ENCODE measurements around the gene ALDH1B1.
"Not testable (repeated sequence)": the region's sequence is repeated elsewhere in the genome, so short reads cannot be mapped to it uniquely, and the experiment has no call there.

The ALDH1B1 gene

GRCh38 chr9:38388283-38389223 lies 3.9 kb upstream of the ALDH1B1 start:
- DNase-seq (ENCODE audit: low spot score in 2 of 2) (no peak), ATAC-seq (ENCODE audit: low read depth) (no peak)
- Mint-ChIP-seq H3K4me1 (peaks cover 12% of the 10 kb centered on the region), H3K9me3 (peaks cover 7% of the 10 kb centered on the region), H3K36me3 (peaks cover 5% of the 10 kb centered on the region), H3K27me3 (peaks cover 2% of the 10 kb centered on the region), H3K4me3 (no peak overlapping the region), H3K27ac (no peak overlapping the region)

- Mint-ChIP-seq H3K36me3 (peaks cover 5% of the 10 kb centered on the region), H3K4me3 (no peak overlapping the region), H3K9me3 (peaks cover 7% of the 10 kb centered on the region), H3K27ac (no peak overlapping the region), H3K4me1 (peaks cover 16% of the 10 kb centered on the region), H3K27me3 (peaks cover 2% of the 10 kb centered on the region)
- ATAC-seq (ENCODE audit: low read depth): no peak
- no peak for DNase-seq (ENCODE audit: low spot score in 2 of 2)
These were observed 3.2 kb upstream of the ALDH1B1 start for GRCh38 chr9:38389313-38389712.

DNA sequence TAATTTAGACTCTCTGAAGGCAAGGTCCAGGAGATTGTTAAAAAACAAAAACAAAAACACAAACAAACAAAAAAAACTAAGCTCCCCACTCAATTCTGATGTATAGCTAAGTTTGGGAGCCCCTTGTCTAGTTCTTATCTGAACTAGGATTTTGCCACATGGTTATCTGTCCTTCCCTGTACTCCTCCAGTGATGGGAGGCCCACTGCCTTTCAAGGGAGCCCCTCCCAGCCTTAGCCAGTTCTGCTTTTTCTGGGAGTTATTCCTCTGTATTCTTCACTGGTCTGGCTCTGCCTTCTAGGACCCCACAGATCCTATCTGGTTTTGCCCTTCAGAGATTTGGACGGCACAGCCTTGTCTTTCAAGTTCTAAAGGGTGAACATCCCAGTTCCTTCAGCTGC lies 2.1 kb upstream of the ALDH1B1 start:
- Mint-ChIP-seq H3K27me3 (peaks cover 2% of the 10 kb centered on the region), H3K36me3 (peaks cover 5% of the 10 kb centered on the region), H3K4me1 (peaks cover 18% of the 10 kb centered on the region), H3K4me3 (no peak overlapping the region), H3K27ac (no peak overlapping the region), H3K9me3 (peaks cover 1% of the 10 kb centered on the region)
- DNase-seq (ENCODE audit: low spot score in 2 of 2) (no peak), ATAC-seq (ENCODE audit: low read depth) (no peak)

DNA sequence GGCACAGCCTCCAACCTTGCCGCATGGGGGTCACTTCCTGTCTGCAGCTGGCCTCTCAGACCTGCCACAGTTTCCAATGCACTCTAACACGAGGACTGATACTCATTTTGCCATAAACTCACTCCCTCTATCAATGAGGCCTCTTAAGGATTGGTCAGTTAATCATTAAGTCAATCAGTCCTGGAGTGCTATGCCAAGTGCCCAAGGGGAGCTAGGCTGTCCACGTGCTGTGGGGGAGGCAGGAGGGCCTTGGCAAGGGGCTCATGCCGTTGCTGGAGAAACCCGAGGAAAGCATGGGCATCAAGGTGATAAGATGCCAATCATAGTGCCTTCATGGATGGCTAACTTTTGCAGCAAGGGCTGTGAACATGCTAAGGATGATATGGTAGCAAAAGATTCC lies 1.7 kb upstream of the ALDH1B1 start:
- H3K27ac Mint-ChIP-seq: no peak overlapping the region
- H3K4me1 Mint-ChIP-seq: peaks cover 18% of the 10 kb centered on the region
- no peak for ATAC-seq (ENCODE audit: low read depth)
- DNase-seq (ENCODE audit: low spot score in 2 of 2): no peak
- H3K9me3 Mint-ChIP-seq: no peaks in the 10 kb centered on the region
- H3K27me3 Mint-ChIP-seq: peaks cover 2% of the 10 kb centered on the region
- peak overlapping the region; percentile 31 for H3K4me3 Mint-ChIP-seq
- H3K36me3 Mint-ChIP-seq: peaks cover 3% of the 10 kb centered on the region

DNA sequence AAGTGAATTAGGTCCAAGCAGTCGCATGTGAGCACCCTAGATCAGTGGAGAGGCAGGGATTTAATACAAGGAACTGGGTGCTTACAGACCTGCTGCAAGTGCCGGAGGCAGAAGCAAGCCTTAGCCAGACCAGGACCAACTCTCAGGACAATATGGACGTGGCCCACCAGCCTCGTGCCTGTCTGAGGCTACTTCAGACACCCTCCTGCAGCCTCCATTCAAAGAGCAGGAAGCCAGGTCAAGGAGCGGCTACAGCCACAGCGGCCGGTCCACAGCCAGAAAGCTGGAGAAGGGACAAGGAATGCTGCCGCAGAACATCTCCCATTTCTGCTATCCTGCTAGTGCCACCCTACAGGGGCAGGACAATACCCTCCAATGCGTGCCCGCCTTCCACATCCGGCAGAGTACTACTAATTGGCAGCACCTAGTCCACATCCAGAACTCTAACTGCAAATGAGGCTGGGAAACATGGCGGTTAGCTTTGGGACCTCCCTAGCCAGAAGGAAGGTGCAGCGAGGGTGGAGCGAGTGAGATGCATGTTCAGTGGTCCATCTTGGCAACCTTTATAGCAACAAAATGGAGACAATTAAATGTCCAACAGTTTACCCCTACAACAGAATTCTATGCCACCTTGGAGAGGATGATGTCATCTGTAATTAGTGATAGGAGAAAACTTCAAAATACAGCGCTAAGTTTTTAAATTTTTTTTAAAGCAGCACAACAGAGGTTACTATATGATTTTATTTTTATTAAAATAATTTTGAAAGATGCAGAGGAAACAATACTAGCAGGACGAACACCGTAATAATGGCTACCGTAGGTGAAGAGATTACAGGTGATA lies 1.0 kb upstream of the ALDH1B1 start:
- peaks cover 2% of the 10 kb centered on the region for H3K27me3 Mint-ChIP-seq
- H3K4me1 Mint-ChIP-seq: peaks cover 18% of the 10 kb centered on the region
- no peak for DNase-seq (ENCODE audit: low spot score in 2 of 2)
- H3K27ac Mint-ChIP-seq: peak overlapping the region; percentile 85
- ATAC-seq (ENCODE audit: low read depth): no peak
- peak overlapping the region; percentile 91 for H3K4me3 Mint-ChIP-seq
- H3K9me3 Mint-ChIP-seq: no peaks in the 10 kb centered on the region
- peaks cover 7% of the 10 kb centered on the region for H3K36me3 Mint-ChIP-seq

DNA sequence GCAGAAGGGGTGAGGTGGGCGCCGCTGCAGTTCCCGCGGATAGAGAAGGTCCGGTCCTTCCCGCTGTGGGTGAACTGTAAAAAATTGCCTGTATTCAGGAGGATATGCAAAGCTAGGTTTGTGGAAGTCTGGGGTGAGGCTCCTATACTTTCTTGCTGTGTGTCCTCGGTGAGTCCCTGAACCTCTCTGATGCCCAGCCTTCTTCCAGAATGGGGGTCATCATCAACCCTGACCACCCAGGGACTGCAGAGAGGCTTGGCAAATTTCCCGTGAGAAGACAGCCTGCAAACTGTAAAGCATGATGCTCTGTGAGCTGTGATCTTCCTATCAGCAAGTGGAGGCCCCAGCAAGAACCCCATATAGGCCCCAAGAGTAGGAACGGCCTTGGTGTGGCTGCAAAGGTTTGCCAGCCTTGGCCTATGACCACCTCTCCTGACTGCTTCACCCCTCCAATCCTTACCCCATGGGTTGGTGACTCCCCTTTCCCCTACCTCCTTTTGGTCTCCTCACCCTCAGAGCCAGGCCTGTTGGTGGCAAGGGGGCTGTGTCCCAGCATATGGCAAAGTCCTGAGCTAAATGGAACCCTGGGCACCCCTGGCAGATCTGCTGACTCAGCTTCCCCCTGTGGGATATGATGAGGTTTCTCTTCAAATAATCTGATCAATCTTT lies 760 bp downstream of the ALDH1B1 start:
- Mint-ChIP-seq H3K9me3 (no peaks in the 10 kb centered on the region), H3K4me3 (peak overlapping the region; percentile 91), H3K27ac (peak overlapping the region; percentile 85), H3K36me3 (peaks cover 22% of the 10 kb centered on the region), H3K4me1 (peaks cover 18% of the 10 kb centered on the region), H3K27me3 (no peaks in the 10 kb centered on the region)
- DNase-seq (ENCODE audit: low spot score in 2 of 2) (no peak), ATAC-seq (ENCODE audit: low read depth) (peak; percentile 14)

GRCh38 chr9:38394416-38394815 lies 1.9 kb downstream of the ALDH1B1 start:
- no peaks in the 10 kb centered on the region for H3K9me3 Mint-ChIP-seq
- DNase-seq (ENCODE audit: low spot score in 2 of 2) (no peak), ATAC-seq (ENCODE audit: low read depth) (no peak)
- H3K36me3 Mint-ChIP-seq: peaks cover 25% of the 10 kb centered on the region
- H3K4me3 Mint-ChIP-seq: no peak overlapping the region
- peaks cover 18% of the 10 kb centered on the region for H3K4me1 Mint-ChIP-seq
- H3K27me3 Mint-ChIP-seq: no peaks in the 10 kb centered on the region
- H3K27ac Mint-ChIP-seq: no peak overlapping the region

DNA sequence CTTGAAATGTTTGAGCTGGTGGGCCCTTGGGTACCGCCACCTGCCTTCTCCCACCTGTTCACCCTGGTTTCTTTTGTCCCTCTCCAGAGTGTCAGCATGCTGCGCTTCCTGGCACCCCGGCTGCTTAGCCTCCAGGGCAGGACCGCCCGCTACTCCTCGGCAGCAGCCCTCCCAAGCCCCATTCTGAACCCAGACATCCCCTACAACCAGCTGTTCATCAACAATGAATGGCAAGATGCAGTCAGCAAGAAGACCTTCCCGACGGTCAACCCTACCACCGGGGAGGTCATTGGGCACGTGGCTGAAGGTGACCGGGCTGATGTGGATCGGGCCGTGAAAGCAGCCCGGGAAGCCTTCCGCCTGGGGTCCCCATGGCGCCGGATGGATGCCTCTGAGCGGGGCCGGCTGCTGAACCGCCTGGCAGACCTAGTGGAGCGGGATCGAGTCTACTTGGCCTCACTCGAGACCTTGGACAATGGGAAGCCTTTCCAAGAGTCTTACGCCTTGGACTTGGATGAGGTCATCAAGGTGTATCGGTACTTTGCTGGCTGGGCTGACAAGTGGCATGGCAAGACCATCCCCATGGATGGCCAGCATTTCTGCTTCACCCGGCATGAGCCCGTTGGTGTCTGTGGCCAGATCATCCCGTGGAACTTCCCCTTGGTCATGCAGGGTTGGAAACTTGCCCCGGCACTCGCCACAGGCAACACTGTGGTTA lies 3.3 kb downstream of the ALDH1B1 start:
- Mint-ChIP-seq H3K4me3 (no peak overlapping the region), H3K9me3 (no peaks in the 10 kb centered on the region), H3K27ac (no peak overlapping the region), H3K36me3 (peaks cover 25% of the 10 kb centered on the region), H3K4me1 (peaks cover 20% of the 10 kb centered on the region), H3K27me3 (no peaks in the 10 kb centered on the region)
- DNase-seq (ENCODE audit: low spot score in 2 of 2) (no peak), ATAC-seq (ENCODE audit: low read depth) (no peak)

GRCh38 chr9:38396371-38396671 lies 3.8 kb downstream of the ALDH1B1 start:
- no peaks in the 10 kb centered on the region for H3K9me3 Mint-ChIP-seq
- H3K36me3 Mint-ChIP-seq: peaks cover 25% of the 10 kb centered on the region
- ATAC-seq (ENCODE audit: low read depth) (no peak), DNase-seq (ENCODE audit: low spot score in 2 of 2) (no peak)
- H3K4me3 Mint-ChIP-seq: no peak overlapping the region
- peaks cover 21% of the 10 kb centered on the region for H3K4me1 Mint-ChIP-seq
- H3K27ac Mint-ChIP-seq: no peak overlapping the region
- peaks cover 1% of the 10 kb centered on the region for H3K27me3 Mint-ChIP-seq

DNA sequence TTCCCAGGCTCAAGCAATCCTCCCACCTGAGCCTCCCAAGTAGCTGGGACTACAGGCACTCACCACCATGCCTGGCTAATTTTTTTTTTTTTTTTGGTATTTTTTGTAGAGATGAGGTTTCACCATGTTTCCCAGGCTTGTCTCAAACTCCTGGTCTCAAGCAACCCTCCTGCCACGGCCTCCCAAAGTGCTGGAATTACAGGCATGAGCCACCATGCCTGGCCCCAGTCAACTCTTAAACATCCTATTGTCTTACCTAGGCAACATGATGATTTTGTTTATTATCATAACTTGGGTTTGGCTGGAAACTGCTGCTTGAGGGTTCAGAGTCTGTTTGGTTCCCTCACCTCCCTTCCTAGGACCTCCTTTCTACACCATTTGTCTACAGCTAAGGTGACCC lies 6.7 kb downstream of the ALDH1B1 start:
- not testable (repeated sequence) for ATAC-seq (ENCODE audit: low read depth); H3K4me1 Mint-ChIP-seq; DNase-seq (ENCODE audit: low spot score in 2 of 2); H3K4me3 Mint-ChIP-seq; H3K27ac Mint-ChIP-seq; H3K9me3 Mint-ChIP-seq
- Mint-ChIP-seq H3K27me3 (peaks cover 12% of the 10 kb centered on the region), H3K36me3 (peaks cover 25% of the 10 kb centered on the region)

- Mint-ChIP-seq H3K9me3 (no peaks in the 10 kb centered on the region), H3K4me3 (no peak overlapping the region), H3K36me3 (peaks cover 12% of the 10 kb centered on the region), H3K4me1 (peaks cover 2% of the 10 kb centered on the region), H3K27me3 (peaks cover 17% of the 10 kb centered on the region), H3K27ac (no peak overlapping the region)
- no peak for ATAC-seq (ENCODE audit: low read depth)
- no peak for DNase-seq (ENCODE audit: low spot score in 2 of 2)
These were observed 9.5 kb downstream of the ALDH1B1 start for GRCh38 chr9:38401994-38402393.

- H3K4me3 Mint-ChIP-seq: no peak overlapping the region
- no peaks in the 10 kb centered on the region for H3K36me3 Mint-ChIP-seq
- H3K27me3 Mint-ChIP-seq: peaks cover 17% of the 10 kb centered on the region
- H3K27ac Mint-ChIP-seq: no peak overlapping the region
- H3K4me1 Mint-ChIP-seq: peaks cover 2% of the 10 kb centered on the region
- no peak for DNase-seq (ENCODE audit: low spot score in 2 of 2)
- H3K9me3 Mint-ChIP-seq: no peaks in the 10 kb centered on the region
- no peak for ATAC-seq (ENCODE audit: low read depth)
These were observed 11.8 kb downstream of the ALDH1B1 start for GRCh38 chr9:38404314-38404713.

DNA sequence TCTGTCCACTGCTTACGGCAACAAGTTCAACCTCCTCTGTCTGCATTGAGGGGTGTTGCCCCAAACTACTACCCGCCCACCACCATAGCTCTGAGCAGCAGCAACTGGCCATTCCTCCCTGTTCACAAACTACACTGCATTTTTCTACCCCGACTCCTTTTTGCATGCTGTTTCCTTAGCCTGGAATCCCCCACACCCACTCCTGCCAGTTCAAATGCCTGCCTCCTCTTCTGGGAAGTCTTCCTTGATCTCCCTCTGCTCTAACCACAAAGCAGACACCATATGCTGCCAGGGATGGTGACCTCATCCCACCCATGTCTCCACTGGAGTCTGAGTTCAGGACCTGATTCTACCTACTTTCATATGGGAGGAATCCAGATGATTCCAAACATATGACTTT lies 13.3 kb downstream of the ALDH1B1 start:
- H3K4me3 Mint-ChIP-seq: no peak overlapping the region
- no peaks in the 10 kb centered on the region for H3K9me3 Mint-ChIP-seq
- DNase-seq (ENCODE audit: low spot score in 2 of 2) (no peak), ATAC-seq (ENCODE audit: low read depth) (no peak)
- H3K4me1 Mint-ChIP-seq: peaks cover under 1% of the 10 kb centered on the region
- no peaks in the 10 kb centered on the region for H3K36me3 Mint-ChIP-seq
- no peak overlapping the region for H3K27ac Mint-ChIP-seq
- peaks cover 19% of the 10 kb centered on the region for H3K27me3 Mint-ChIP-seq
